ENCODE results near the gene RASGRF2.
A peak's percentile ranks its signal among the peaks of the same experiment; 100 is the strongest.

Gene RASGRF2

GRCh38 chr5:81147886-81148571, 187.9 kb downstream of the RASGRF2 start:
- no peak for DNase-seq (ENCODE audit: low read depth)
- no peak for TF ChIP-seq CTCF (IDR thresholded peaks at IDR 0.05; ENCODE audit: control insufficient read depth, extremely low read depth, insufficient read depth)
- H3K4me3 ChIP-seq (ENCODE audit: low read depth, low read length) = no peak overlapping the region

GRCh38 chr5:81151546-81151945, 191.4 kb downstream of the RASGRF2 start:
- no peak for DNase-seq (ENCODE audit: low read depth)
- H3K4me3 ChIP-seq (ENCODE audit: low read depth, low read length) = no peak overlapping the region
- TF ChIP-seq CTCF (IDR thresholded peaks at IDR 0.05; ENCODE audit: control insufficient read depth, extremely low read depth, insufficient read depth) = no peak

GRCh38 chr5:81154725-81155124, 194.6 kb downstream of the RASGRF2 start:
- H3K4me3 ChIP-seq (ENCODE audit: low read depth, low read length) = no peak overlapping the region
- DNase-seq (ENCODE audit: low read depth) = no peak
- no peak for TF ChIP-seq CTCF (IDR thresholded peaks at IDR 0.05; ENCODE audit: control insufficient read depth, extremely low read depth, insufficient read depth)

- no peak for DNase-seq (ENCODE audit: low read depth)
- H3K4me3 ChIP-seq (ENCODE audit: low read depth, low read length) = no peak overlapping the region
- no peak for TF ChIP-seq CTCF (IDR thresholded peaks at IDR 0.05; ENCODE audit: control insufficient read depth, extremely low read depth, insufficient read depth)
Observed at GRCh38 chr5:81156732-81157131, 196.6 kb downstream of the RASGRF2 start.

- no peak for TF ChIP-seq CTCF (IDR thresholded peaks at IDR 0.05; ENCODE audit: control insufficient read depth, extremely low read depth, insufficient read depth)
- no peak for DNase-seq (ENCODE audit: low read depth)
- no peak overlapping the region for H3K4me3 ChIP-seq (ENCODE audit: low read depth, low read length)
Observed at GRCh38 chr5:81161012-81161601, 200.9 kb downstream of the RASGRF2 start.

GRCh38 chr5:81162501-81162900, 202.3 kb downstream of the RASGRF2 start:
- peak; percentile 22 for DNase-seq (ENCODE audit: low read depth)
- TF ChIP-seq CTCF (IDR thresholded peaks at IDR 0.05; ENCODE audit: control insufficient read depth, extremely low read depth, insufficient read depth) = no peak
- no peak overlapping the region for H3K4me3 ChIP-seq (ENCODE audit: low read depth, low read length)

GRCh38 chr5:81163651-81164050, 203.5 kb downstream of the RASGRF2 start:
- DNase-seq (ENCODE audit: low read depth) = no peak
- TF ChIP-seq CTCF (IDR thresholded peaks at IDR 0.05; ENCODE audit: control insufficient read depth, extremely low read depth, insufficient read depth) = no peak
- no peak overlapping the region for H3K4me3 ChIP-seq (ENCODE audit: low read depth, low read length)
